IPS DF 6.9 (cell line): ENCODE measurements around the gene IL25.

ENCODE experiments used
- DNase-seq: peaks from one replicate; pipeline ENCODE4 v3.0.0-alpha.2; 2013; ENCODE audit warnings: low read depth, low spot score
- H3K27ac ChIP-seq: one replicate; pipeline ENCODE4 v1.5.1; 2013; ENCODE audit warnings: low read length, control low read depth
- H3K27me3 ChIP-seq: 2 replicates; pipeline ENCODE4 v1.6.1; 2013; ENCODE audit warnings: mild to moderate bottlenecking, low read length; ENCODE audit not compliant: control insufficient read depth, insufficient read depth
- H3K36me3 ChIP-seq: 2 replicates; pipeline ENCODE4 v1.6.1; 2013; ENCODE audit warnings: low read length; ENCODE audit not compliant: control insufficient read depth, insufficient read depth
- H3K4me1 ChIP-seq: 2 replicates; pipeline ENCODE4 v1.6.1; 2013; ENCODE audit warnings: low read length; ENCODE audit not compliant: control insufficient read depth, insufficient read depth
- H3K4me3 ChIP-seq: 2 replicates; pipeline ENCODE4 v1.5.1; 2013; ENCODE audit warnings: mild to moderate bottlenecking, low read length
- H3K9me3 ChIP-seq: 2 replicates; pipeline ENCODE4 v1.6.1; 2013; ENCODE audit warnings: low read length, inconsistent platforms; ENCODE audit not compliant: control insufficient read depth, insufficient read depth
- WGBS: extraction: QIAGEN DNeasy Blood & Tissue Kit; methylation state at CpG from one replicate; pipeline ENCODE4 v1.1.7; 2013; ENCODE audit warnings: mixed read lengths, missing lambda C conversion rate; ENCODE audit not compliant: insufficient read length, insufficient coverage; 5-methylcytosine and 5-hydroxymethylcytosine counted together

Gene IL25

DNA sequence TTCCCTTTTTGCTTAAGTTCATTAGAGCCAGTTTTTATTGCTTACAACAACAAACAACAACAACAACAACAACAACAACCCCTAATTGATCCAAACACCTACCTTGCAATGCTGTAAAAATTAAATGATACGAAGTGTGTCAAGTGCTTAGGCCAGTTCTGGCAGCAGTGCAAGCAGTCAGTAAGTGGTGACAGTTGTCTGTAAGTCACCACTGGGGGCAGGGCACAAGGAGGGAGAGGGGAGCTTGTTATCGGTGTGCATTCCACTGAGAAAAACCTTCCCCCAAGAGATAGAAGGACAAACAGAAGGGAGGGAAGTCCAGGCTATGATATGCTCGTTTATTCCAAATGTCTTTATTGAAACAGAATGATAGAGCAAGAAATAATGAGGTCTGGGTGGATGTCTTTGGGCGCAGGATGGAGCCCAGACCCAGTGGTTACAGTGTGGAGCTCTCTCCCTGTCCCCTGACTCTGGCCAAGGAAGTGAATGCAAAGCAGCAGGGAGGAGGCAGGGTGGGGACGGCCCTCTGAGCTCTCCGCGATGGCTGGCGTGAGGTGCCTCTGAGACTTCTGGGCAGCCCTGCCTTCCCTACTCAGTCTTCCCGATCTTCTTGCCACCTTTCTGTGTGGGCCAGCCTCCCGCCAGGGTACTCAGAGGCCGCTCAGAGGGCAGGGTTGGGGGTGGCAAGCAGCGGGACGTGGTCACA lies 26.5 kb upstream of the IL25 start:
- H3K27me3 ChIP-seq = no peaks in the 10 kb centered on the region
- no peaks in the 10 kb centered on the region for H3K4me1 ChIP-seq
- WGBS = no CpG with 5 or more reads among the region's 13 CpGs
- no peaks in the 10 kb centered on the region for H3K36me3 ChIP-seq
- no peak overlapping the region for H3K4me3 ChIP-seq
- no peak for DNase-seq
- H3K27ac ChIP-seq = no peak overlapping the region
- H3K9me3 ChIP-seq = no peaks in the 10 kb centered on the region

DNA sequence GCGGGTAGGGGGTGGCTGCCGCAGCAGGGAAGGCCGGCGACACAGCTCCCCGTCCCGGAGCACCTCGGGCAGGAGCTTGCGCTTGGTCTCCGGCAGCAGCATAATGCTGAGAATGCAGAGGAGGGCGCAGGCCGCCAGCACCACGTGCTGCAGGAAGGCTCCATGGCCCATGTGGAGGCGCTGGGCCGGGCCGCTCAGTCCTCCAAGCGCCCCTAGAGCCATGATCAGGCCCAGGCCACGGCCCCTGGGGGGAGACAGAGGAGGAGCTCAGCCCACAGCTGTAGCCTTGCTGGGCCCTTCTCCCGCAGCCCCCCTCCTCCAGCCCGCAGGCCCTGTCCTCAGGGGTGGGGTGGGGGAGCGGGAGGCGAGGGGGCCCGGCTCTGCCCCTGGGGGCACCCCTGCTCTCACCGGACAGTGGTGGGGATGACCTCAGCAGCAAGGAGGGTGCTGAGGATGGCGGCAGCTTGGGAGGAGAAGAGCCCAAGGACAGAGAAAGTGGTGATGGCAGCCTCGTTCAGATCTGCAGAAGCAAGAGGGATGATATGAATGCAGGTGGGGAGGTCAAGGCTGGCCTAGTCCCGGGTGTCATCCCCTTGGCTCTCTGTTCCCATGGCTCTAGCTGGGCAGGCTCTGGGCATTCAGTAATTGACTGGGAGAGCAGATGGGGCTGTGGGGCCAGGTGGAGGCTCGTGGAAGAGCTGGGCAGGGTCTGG lies 25.8 kb upstream of the IL25 start:
- Histone ChIP-seq H3K4me3 (no peak overlapping the region), H3K36me3 (no peaks in the 10 kb centered on the region), H3K27ac (no peak overlapping the region), H3K9me3 (no peaks in the 10 kb centered on the region), H3K4me1 (peaks cover 3% of the 10 kb centered on the region; the same call in 1 of the 2 replicates), H3K27me3 (no peaks in the 10 kb centered on the region)
- DNase-seq = no peak
- WGBS = no CpG with 5 or more reads among the region's 27 CpGs

DNA sequence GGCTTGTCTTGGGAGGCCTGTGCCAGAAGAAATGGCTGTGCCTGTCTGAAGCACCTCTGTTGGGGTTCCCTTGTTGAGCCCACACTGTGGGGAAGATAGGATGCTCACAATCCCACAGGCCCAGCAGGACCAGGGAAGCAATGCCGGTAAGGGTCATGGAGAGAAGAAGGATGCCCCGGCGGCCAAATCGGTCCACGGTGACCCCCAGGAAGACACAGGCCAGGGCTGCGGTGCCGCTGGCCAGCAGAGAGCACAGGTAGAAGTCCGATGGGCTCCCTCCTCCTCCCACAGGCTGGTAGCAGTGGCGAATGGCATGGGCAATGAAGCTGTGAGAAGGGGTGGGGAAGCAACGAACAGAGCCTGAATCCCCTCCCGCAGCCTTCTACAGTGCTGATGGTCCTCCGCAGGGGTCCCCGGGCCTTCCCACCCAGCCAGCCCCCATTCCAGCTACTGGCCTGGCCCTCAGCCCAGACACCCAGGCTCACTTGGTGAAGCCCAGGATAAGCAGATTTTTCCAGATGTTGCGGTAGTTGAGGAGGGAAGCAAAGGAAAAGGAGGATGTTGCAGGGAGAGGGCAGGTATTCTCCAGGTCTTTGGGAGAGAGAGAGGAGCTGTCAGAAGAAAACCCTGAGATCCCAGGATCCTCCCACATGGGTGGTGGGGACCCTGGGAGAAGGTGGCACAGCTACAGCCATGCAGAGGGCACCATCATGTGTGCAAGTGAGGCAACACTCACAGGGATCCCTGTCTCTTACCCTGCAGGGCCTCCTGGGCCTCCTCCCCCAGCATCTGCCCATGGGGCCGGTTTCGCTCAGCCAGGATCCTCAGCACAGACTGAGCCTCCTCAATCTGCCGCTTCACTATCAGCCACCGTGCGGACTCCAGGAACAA lies 25.0 kb upstream of the IL25 start:
- H3K4me3 ChIP-seq = no peak overlapping the region
- no peaks in the 10 kb centered on the region for H3K36me3 ChIP-seq
- peaks cover 4% of the 10 kb centered on the region; the same call in 1 of the 2 replicates for H3K4me1 ChIP-seq
- no peaks in the 10 kb centered on the region for H3K9me3 ChIP-seq
- no peaks in the 10 kb centered on the region for H3K27me3 ChIP-seq
- no CpG with 5 or more reads among the region's 19 CpGs for WGBS
- no peak overlapping the region for H3K27ac ChIP-seq
- DNase-seq = no peak

DNA sequence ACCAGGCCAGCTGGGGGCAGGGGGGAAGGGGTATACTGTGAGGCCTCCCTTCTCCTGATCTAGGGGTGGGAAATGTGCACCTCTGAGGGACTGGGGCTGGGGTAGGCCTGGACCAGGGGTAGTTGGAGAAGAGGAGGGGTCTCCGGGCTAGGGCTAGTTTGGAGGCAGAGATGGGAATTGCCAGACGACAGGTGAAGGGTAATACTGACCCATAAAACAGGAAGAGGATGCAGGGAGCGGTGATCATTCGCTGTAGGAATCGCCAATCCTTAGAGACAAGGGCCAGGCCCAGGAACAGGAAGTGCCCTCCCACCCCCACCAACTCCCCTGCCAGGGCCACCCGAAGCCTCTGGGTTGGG lies 24.3 kb upstream of the IL25 start:
- no peaks in the 10 kb centered on the region for H3K36me3 ChIP-seq
- WGBS = no CpG with 5 or more reads among the region's 6 CpGs

DNA sequence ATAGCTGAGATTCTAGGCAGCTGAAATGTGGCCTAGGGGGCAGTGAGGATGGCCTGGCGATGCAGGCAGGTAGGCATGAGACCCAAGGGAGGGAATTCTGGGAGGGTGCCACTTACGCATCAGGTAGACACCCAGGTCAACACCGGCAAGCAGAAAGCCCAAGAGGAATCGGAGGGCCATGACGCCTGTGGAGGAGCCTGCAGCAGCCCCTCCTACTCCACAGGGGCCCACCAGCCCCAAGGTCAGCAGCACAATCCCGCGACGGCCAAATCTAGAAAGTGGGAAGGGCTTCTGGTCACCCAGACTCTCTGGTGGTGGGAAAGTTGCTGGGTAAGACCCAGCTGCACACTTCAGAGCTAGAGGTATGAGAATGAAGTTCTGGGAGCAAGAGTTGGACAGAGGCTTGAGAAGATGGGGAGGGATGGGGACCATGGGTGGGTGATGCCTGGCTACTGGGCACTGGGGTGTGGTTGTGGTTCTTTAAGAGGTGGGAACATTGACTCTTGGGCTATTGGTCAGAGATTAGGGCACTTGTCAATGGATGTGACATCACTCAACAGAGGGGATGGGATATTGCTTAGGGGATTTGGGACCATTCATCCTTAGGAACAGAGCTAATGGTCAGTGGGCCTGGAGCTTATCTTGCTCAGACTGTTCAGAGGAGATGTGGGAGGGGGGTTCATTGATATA lies 23.3 kb upstream of the IL25 start:
- H3K9me3 ChIP-seq = no peaks in the 10 kb centered on the region
- DNase-seq = no peak
- peaks cover 4% of the 10 kb centered on the region; the same call in 1 of the 2 replicates for H3K4me1 ChIP-seq
- no CpG with 5 or more reads among the region's 8 CpGs for WGBS
- H3K4me3 ChIP-seq = no peak overlapping the region
- no peaks in the 10 kb centered on the region for H3K36me3 ChIP-seq
- H3K27me3 ChIP-seq = no peaks in the 10 kb centered on the region
- H3K27ac ChIP-seq = no peak overlapping the region

More for the DNA sequence above, 24.3 kb upstream of the IL25 start:
- no peak overlapping the region for H3K27ac ChIP-seq
- DNase-seq = no peak
- no peaks in the 10 kb centered on the region for H3K9me3 ChIP-seq
- no peak overlapping the region for H3K4me3 ChIP-seq
- peaks cover 4% of the 10 kb centered on the region; the same call in 1 of the 2 replicates for H3K4me1 ChIP-seq
- H3K27me3 ChIP-seq = no peaks in the 10 kb centered on the region

DNA sequence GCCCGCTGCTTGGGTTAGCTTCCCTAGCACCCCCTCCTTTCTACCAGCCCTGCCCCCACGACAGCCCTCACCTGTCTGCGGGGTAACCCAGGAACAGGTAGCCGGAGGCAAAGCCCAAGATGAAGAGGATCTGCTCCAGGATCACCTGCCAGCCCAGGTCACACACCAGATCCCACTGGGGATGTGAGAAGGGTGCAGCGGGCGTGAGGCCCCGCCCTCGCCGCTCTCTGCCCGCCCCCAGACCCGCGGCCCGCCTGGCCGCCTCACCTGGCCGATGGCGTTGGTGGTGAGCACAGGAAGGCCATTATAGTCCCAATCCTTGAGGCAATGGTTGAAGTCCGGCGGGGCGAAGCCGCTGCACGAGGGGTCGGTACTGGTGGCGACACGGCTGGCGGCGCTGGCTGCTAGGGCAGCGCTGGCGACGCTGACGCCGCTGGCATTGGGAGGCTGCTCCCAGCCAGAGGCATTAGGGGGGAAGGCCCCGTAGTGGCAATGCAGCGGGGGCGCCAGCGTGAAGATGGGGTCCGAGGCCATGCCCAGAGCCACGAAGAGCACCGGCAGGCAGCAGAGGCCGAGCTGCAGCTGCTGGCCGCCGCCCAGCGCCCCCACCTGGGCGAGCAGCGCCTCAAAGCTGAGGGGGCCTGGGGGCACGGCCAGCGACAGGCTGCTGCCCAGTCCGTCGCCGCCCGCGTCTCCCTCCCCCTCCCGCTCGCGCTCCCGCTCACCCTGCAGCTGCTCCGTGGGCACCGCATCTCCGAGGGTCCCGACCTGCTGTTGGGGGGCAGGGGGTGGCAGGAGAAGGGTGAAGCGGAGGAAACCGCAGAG lies 20.7 kb upstream of the IL25 start:
- peak overlapping the region; percentile 91 for H3K4me3 ChIP-seq
- H3K27ac ChIP-seq = no peak overlapping the region
- no peaks in the 10 kb centered on the region for H3K27me3 ChIP-seq
- no CpG with 5 or more reads among the region's 61 CpGs for WGBS
- H3K36me3 ChIP-seq = no peaks in the 10 kb centered on the region
- peaks cover 4% of the 10 kb centered on the region; the same call in 1 of the 2 replicates for H3K4me1 ChIP-seq
- H3K9me3 ChIP-seq = no peaks in the 10 kb centered on the region
- no peak for DNase-seq

DNA sequence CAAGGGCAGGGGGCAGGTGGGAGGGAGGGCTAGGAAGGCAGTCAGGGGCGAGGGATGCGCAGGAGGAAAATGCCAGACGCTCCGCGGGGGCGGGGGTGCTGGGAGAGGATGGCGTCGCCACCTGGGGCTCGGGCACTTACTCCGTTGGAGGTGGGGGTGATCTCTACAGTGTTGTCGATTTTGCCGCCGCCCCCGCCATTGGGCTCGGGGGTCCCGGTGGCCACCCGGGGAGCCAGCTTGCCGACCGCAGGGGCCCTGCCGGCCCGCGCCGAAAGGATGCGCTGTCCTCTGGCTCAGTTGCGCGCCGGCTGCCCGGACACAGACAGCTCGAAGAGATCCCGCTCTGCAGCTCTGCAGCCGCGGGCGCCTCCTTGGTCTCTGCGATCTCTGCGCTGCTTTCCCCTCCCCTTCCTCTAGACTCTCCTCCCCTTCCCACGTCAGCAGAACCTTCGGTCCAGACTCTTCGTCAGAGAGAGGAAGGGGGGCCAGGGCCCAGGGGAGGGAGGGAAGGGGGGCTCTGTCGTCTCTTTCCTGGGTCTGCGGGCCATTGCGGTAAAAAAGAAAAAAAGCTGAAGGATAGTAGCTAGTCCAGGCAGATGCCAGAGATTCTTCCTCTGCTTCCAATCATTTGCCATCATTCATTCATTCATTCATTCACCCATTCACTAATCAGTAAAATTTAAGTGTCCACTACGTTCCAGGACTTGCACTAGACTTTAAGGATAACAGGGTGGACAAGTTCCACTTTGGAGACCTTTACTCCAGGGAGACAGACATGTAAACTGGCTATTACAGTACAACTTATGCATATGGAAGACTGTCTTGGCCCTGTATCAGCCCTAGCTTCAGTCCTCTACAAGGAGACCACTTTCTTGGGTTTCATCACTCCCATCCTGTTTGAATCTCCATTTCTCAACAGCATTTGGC lies 19.8 kb upstream of the IL25 start, which contains the start of gene SLC22A17:
Gene SLC22A17 (minus strand): TSS at position 382 of the 927 bp plus-strand sequence.
- Histone ChIP-seq H3K36me3 (peaks cover 2% of the 10 kb centered on the region; the same call in 1 of the 2 replicates), H3K27ac (no peak within 1 kb of the TSS), H3K4me1 (peaks cover 4% of the 10 kb centered on the region; the same call in 1 of the 2 replicates), H3K9me3 (no peaks in the 10 kb centered on the region), H3K4me3 (peak within 1 kb of the TSS; percentile 91), H3K27me3 (no peaks in the 10 kb centered on the region)
- peak; percentile 77 for DNase-seq
- WGBS = no CpG with 5 or more reads among the region's 42 CpGs

DNA sequence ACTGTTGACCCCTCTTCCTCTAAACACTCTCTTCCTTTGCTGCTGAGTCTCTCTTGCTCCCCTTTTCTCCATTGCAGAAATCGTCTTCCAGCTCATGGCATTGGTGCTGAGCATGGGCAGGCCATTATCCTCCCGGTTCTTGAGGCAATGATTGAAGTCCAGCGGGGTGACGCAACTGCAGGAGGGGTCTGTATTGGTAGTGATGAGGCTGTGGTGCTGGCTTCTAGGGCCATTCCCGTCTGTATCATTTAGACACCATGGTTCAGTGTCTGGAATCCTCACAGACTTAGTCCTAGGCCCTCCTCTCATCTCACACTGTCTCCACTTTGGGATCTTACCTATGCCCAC lies 19.2 kb upstream of the IL25 start:
- WGBS = no CpG with 5 or more reads among the region's 5 CpGs

DNA sequence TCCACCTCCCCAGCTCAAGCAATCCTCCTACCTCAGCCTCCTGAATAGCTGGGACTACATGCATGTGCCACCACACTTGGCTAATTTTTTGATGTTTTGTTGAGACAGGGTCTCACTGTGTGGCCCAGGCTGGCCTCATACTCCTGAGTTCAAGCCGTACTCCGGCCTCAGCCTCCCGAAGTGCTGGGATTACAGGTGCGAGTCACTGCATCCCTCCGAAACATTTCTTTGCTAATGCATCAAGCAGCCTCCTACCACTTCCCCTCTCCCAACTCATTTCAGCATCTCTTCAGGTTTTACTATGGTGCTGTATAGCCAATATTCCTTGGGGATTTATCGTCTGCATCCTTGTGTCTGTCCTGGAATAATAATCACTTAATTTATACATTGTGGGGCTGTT lies 17.6 kb upstream of the IL25 start:
- no CpG with 5 or more reads among the region's 6 CpGs for WGBS
- no peak overlapping the region for H3K27ac ChIP-seq
- peaks cover 4% of the 10 kb centered on the region; the same call in 1 of the 2 replicates for H3K4me1 ChIP-seq
- H3K36me3 ChIP-seq = peaks cover 5% of the 10 kb centered on the region
- no peak overlapping the region for H3K4me3 ChIP-seq
- no peaks in the 10 kb centered on the region for H3K27me3 ChIP-seq
- H3K9me3 ChIP-seq = no peaks in the 10 kb centered on the region
- no peak for DNase-seq

More for the DNA sequence above, 19.2 kb upstream of the IL25 start:
- H3K9me3 ChIP-seq = no peaks in the 10 kb centered on the region
- no peaks in the 10 kb centered on the region for H3K27me3 ChIP-seq
- peaks cover 2% of the 10 kb centered on the region; the same call in 1 of the 2 replicates for H3K36me3 ChIP-seq
- H3K27ac ChIP-seq = no peak overlapping the region
- no peak overlapping the region for H3K4me3 ChIP-seq
- DNase-seq = no peak
- peaks cover 4% of the 10 kb centered on the region; the same call in 1 of the 2 replicates for H3K4me1 ChIP-seq
